OCI-LY7 (cell line): ENCODE results near the gene POU2AF2. TPM values are rescaled to one million over a fixed set of nuclear protein-coding genes. Genes with fewer than 3 reads are reported as not detected.

Experiments used
- BruUV-seq: library from RNA; stranded (reverse); fragments of 400-500 nt; replicated peaks from 2 replicates; lab custom pipeline; 2021; lab: Mats Ljungman, UMichigan
- CTCF ChIA-PET: fragments of 300-600 bp; sonication (Branson Sonifier 250); formaldehyde crosslinking; loops from one replicate; lab custom pipeline; 2022; ENCODE audit warnings: antibody characterized with exemption; ENCODE audit not compliant: unreplicated experiment; lab: Charles Lee
- POLR2A ChIA-PET: fragments of 300-600 bp; sonication (Branson Sonifier 250); formaldehyde crosslinking; loops from one replicate; lab custom pipeline; 2022; ENCODE audit warnings: antibody characterized with exemption; lab: Charles Lee
- DNase-seq: peaks from one replicate; pipeline ENCODE4 v3.0.0-alpha.2; 2015; ENCODE audit warnings: low spot score
- H2AFZ ChIP-seq: fragments of 200-600 bp; sonication (generic), shearing (Covaris generic); 2 replicates; pipeline ENCODE4 v1.6.1; 2014; ENCODE audit warnings: mild to moderate bottlenecking, antibody characterized with exemption, low read length, moderate library complexity
- H3K27ac ChIP-seq: fragments of 200-600 bp; sonication (generic); 2 replicates; pipeline ENCODE4 v1.5.1; 2014; ENCODE audit warnings: mixed run types, low read depth, mild to moderate bottlenecking, moderate library complexity, low read length, inconsistent platforms; ENCODE audit not compliant: poor library complexity, severe bottlenecking
- H3K36me3 ChIP-seq: fragments of 200-600 bp; sonication (generic); 2 replicates; pipeline ENCODE4 v1.6.1; 2014; ENCODE audit warnings: mild to moderate bottlenecking, antibody characterized with exemption, low read length, moderate library complexity, mixed read lengths; ENCODE audit not compliant: insufficient read depth
- H3K4me1 ChIP-seq: fragments of 200-600 bp; sonication (generic); 2 replicates; pipeline ENCODE4 v1.5.1; 2014; ENCODE audit warnings: mild to moderate bottlenecking, low read length; ENCODE audit not compliant: insufficient read depth, poor library complexity, severe bottlenecking
- H3K4me2 ChIP-seq: fragments of 200-600 bp; sonication (generic); 2 replicates; pipeline ENCODE4 v1.6.1; 2014; ENCODE audit warnings: mild to moderate bottlenecking, low read length
- H3K4me3 ChIP-seq: fragments of 200-600 bp; sonication (generic); 2 replicates; pipeline ENCODE4 v1.5.1; 2014; ENCODE audit warnings: mild to moderate bottlenecking, low read depth, low read length; ENCODE audit not compliant: poor library complexity, severe bottlenecking
- H3K79me2 ChIP-seq: fragments of 200-600 bp; sonication (generic); 2 replicates; pipeline ENCODE4 v1.6.1; 2016; ENCODE audit warnings: low read depth, mild to moderate bottlenecking, low read length, moderate library complexity, mixed read lengths; ENCODE audit not compliant: insufficient read depth
- H3K9me2 ChIP-seq: fragments of 200-600 bp; sonication (generic); 2 replicates; pipeline ENCODE4 v1.6.1; 2016; ENCODE audit warnings: mild to moderate bottlenecking, low read length, mixed read lengths; ENCODE audit not compliant: insufficient read depth
- H3K9me3 ChIP-seq: fragments of 200-600 bp; sonication (generic); 2 replicates; pipeline ENCODE4 v1.6.1; 2014; ENCODE audit warnings: mild to moderate bottlenecking, mixed run types, low read length, mixed read lengths
- H4K20me1 ChIP-seq: fragments of 200-600 bp; sonication (generic); 2 replicates; pipeline ENCODE4 v1.6.1; 2014; ENCODE audit warnings: mild to moderate bottlenecking, antibody characterized with exemption, low read length, moderate library complexity, mixed read lengths; ENCODE audit not compliant: insufficient read depth
- EZH2phosphoT487 ChIP-seq: fragments of 200-600 bp; sonication (generic); IDR thresholded peaks from 2 replicates; pipeline ENCODE4 v1.6.1; 2018; ENCODE audit warnings: low read depth, borderline replicate concordance, mild to moderate bottlenecking, mixed run types, antibody characterized with exemption, low read length, moderate library complexity, mixed read lengths
- intact Hi-C: fragments of 100-400 bp; cut with micrococcal nuclease; formaldehyde crosslinking; loops from one replicate; pipeline ENCODE4 v1.10.0; 2022; ENCODE audit not compliant: unreplicated experiment
- total RNA-seq, 2 experiments: library from RNA; depleted of rRNA in 1 of 2; stranded (reverse); fragments of >200 nt in 1 of 2; shearing (Covaris generic) in 1 of 2; gene quantifications; 2 replicates each; pipeline ENCODE4 v1.2.3, GENCODE V29; 2014 to 2022
- TF ChIP-seq, protein P1 (sequence below): fragments of 200-600 bp; sonication (generic); conservative IDR thresholded peaks from 2 replicates; pipeline ENCODE4 v1.5.1; 2014; ENCODE audit warnings: mild to moderate bottlenecking, antibody characterized with exemption, low read length, moderate library complexity, mixed read lengths

The POU2AF2 gene
- total RNA-seq, 2 experiments from 2014 or later, result not detected

GRCh38 chr11:111204211-111204610 is 41.3 kb upstream of the POU2AF2 start:
- no peaks in the 10 kb centered on the region for H3K9me2 ChIP-seq
- no peak overlapping the region for H3K4me3 ChIP-seq
- peaks cover 15% of the 10 kb centered on the region for H3K4me1 ChIP-seq
- no TSS peak for BruUV-seq
- TF ChIP-seq, protein P1, sequence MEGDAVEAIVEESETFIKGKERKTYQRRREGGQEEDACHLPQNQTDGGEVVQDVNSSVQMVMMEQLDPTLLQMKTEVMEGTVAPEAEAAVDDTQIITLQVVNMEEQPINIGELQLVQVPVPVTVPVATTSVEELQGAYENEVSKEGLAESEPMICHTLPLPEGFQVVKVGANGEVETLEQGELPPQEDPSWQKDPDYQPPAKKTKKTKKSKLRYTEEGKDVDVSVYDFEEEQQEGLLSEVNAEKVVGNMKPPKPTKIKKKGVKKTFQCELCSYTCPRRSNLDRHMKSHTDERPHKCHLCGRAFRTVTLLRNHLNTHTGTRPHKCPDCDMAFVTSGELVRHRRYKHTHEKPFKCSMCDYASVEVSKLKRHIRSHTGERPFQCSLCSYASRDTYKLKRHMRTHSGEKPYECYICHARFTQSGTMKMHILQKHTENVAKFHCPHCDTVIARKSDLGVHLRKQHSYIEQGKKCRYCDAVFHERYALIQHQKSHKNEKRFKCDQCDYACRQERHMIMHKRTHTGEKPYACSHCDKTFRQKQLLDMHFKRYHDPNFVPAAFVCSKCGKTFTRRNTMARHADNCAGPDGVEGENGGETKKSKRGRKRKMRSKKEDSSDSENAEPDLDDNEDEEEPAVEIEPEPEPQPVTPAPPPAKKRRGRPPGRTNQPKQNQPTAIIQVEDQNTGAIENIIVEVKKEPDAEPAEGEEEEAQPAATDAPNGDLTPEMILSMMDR, result no peak
- TF ChIP-seq EZH2phosphoT487, result no peak
- no peak overlapping the region for H3K4me2 ChIP-seq
- no peaks in the 10 kb centered on the region for H4K20me1 ChIP-seq
- ChIA-PET CTCF (no interaction called here), POLR2A (interaction anchor here (0.7 to 1.6 kb wide), 4 partner anchors 11 to 25 kb away, joined by 3 to 4 read pairs (median 4); no protein-coding TSS in a partner anchor)
- H3K79me2 ChIP-seq, result no peaks in the 10 kb centered on the region
- no peak for DNase-seq
- intact Hi-C loops, result no loop called here
- no peak overlapping the region for H3K27ac ChIP-seq
- H2AFZ ChIP-seq, result peak overlapping the region; percentile 24; the same call in 1 of the 2 replicates
- no peaks in the 10 kb centered on the region for H3K9me3 ChIP-seq
- no peaks in the 10 kb centered on the region for H3K36me3 ChIP-seq

GRCh38 chr11:111205632-111206385 is 39.7 kb upstream of the POU2AF2 start:
- CTCF ChIA-PET, result no interaction called here
- no TSS peak for BruUV-seq
- peaks cover 4% of the 10 kb centered on the region; the same call in 1 of the 2 replicates for H3K9me2 ChIP-seq
- peaks cover 2% of the 10 kb centered on the region for H3K4me1 ChIP-seq
- no peaks in the 10 kb centered on the region for H3K36me3 ChIP-seq
- H3K9me3 ChIP-seq, result no peaks in the 10 kb centered on the region
- H4K20me1 ChIP-seq, result no peaks in the 10 kb centered on the region
- no peak for DNase-seq
- TF ChIP-seq EZH2phosphoT487, result no peak
- TF ChIP-seq, protein P1, result no peak
- intact Hi-C loops, result loop anchor here (5.0 kb wide), 1 partner anchor 49 kb away; no protein-coding TSS in a partner anchor
- no peak overlapping the region for H3K27ac ChIP-seq
- no peak overlapping the region for H3K4me2 ChIP-seq
- H3K4me3 ChIP-seq, result no peak overlapping the region
- no peaks in the 10 kb centered on the region for H3K79me2 ChIP-seq
- POLR2A ChIA-PET, result no interaction called here
- no peak overlapping the region for H2AFZ ChIP-seq

GRCh38 chr11:111206472-111206871 is 39.1 kb upstream of the POU2AF2 start:
- H3K79me2 ChIP-seq, result no peaks in the 10 kb centered on the region
- H3K9me2 ChIP-seq, result peaks cover 4% of the 10 kb centered on the region; the same call in 1 of the 2 replicates
- CTCF ChIA-PET, result no interaction called here
- no peaks in the 10 kb centered on the region for H3K4me1 ChIP-seq
- no peak overlapping the region for H2AFZ ChIP-seq
- DNase-seq, result no peak
- H3K4me3 ChIP-seq, result no peak overlapping the region
- intact Hi-C loops, result loop anchor here (5.0 kb wide), 1 partner anchor 49 kb away; no protein-coding TSS in a partner anchor
- no peaks in the 10 kb centered on the region for H3K9me3 ChIP-seq
- H3K36me3 ChIP-seq, result no peaks in the 10 kb centered on the region
- POLR2A ChIA-PET, result no interaction called here
- TF ChIP-seq EZH2phosphoT487, result no peak
- TF ChIP-seq, protein P1, result no peak
- H3K4me2 ChIP-seq, result no peak overlapping the region
- H4K20me1 ChIP-seq, result no peaks in the 10 kb centered on the region
- no peak overlapping the region for H3K27ac ChIP-seq
- no TSS peak for BruUV-seq
